ENCODE results near the gene GDF7.

The GDF7 gene

DNA sequence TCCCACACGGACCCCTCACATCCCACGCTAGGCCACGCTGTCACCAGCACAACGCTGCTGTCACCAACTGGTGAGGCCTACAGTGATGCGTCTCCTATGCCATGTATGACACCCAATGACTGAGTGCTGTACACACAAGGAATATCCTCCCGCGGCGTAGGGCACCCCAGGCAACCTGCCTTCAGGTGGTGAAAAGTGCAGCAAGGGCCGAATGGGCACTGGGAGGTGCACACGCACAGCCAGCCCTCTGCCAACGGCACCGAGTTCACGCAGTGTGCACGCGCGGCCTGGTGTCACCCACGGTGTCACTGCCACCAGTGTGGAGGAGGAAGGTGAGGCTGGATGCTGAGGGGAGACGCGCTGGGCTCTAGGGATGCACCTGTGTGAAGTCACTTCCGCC lies 20.5 kb upstream of the GDF7 start:
- no peak for DNase-seq

DNA sequence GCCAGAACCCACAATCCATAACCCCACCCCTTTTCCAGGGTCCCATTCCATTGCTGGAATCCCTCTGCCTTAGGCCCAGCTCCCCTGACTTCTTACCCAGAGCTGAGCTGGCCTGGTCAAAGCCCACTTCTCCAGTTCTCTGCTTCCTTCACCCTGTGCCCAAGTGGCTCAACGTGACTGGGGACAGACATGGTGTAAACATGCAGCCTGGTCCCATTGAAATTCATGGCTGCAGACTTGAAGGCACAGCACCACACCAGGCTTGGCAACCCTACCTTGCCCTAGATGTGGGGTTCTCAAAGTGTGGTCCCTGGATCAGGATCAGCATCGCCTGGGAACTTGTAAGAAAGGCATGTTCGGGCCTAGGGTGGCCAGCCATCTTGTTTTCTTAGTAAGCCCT lies 19.7 kb upstream of the GDF7 start:
- no peak for DNase-seq

DNA sequence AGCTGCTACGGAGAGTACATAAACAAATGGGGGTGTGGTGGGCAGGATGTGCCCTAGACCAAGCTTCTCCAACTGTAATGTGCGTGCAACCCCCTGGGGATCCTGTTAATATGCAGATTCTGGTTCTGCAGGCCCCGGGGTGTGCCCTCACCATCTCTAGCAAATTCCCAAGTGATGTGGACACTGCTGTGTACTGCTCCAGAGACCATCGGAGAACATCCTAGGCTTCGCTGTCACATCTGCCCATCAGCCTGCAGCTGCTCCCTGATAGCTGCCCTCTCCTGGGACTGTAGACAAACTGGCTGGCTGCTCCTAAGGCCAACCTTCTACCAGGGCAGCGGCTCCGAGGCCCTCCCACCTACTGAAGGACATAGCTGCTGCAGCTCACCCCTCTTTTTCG lies 19.2 kb upstream of the GDF7 start:
- no peak for DNase-seq

GRCh38 chr2:20648206-20648605 lies 18.7 kb upstream of the GDF7 start:
- no peak for DNase-seq

- DNase-seq, result no peak
Observed at GRCh38 chr2:20648831-20649230, 18.1 kb upstream of the GDF7 start.

DNA sequence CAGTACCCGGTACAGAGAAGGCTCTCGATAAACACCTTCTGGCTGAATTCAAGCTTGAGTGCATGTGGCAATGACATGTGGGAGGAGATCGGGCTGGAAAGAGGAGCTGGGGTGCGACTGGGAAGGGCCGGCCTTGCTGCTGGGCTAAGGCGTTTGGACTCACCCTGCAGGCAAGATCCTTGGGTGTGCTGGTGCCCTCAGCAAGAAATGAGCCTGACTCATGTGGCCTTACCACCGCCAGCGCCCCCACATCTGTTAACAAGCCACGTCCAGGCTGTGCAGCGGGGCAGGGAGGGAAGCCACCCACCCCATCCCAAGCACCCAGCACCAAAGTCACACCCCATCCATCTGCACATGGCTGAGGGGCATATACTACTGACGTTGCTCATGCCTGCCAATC lies 17.4 kb upstream of the GDF7 start:
- DNase-seq, result no peak

- DNase-seq, result no peak
Observed at GRCh38 chr2:20649976-20650375, 17.0 kb upstream of the GDF7 start.

GRCh38 chr2:20650393-20650876 lies 16.5 kb upstream of the GDF7 start:
- peak; percentile 4 for DNase-seq

GRCh38 chr2:20650877-20651730 lies 15.8 kb upstream of the GDF7 start, which contains the start of gene HS1BP3:
TSS of gene HS1BP3 (minus strand) at chr2:20651098. CDS start at chr2:20651063, 35 bp downstream.
- peak; percentile 82 for DNase-seq

GRCh38 chr2:20651731-20652099 lies 15.2 kb upstream of the GDF7 start:
- DNase-seq, result no peak

DNA sequence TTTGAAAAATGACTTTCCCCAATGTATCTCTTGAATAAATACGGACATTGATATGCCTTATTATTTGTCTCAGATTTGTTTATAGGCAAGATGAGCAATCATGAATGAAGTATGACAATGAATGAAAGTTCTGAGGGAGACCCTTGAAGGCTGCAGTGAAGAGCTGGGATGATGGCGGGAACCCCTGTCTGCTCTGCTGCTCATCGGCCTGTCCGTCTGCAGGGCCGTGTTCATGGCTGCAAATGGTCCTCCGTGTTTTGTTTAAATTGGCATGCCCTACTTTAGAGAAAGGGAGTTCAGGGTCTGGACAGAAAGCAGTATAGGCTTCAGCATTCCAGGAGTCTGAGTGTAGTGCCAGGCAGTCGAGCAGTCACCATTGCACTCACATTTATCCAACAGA lies 14.8 kb upstream of the GDF7 start:
- DNase-seq, result no peak

GRCh38 chr2:20652673-20653575 lies 14.0 kb upstream of the GDF7 start:
- DNase-seq, result no peak

DNA sequence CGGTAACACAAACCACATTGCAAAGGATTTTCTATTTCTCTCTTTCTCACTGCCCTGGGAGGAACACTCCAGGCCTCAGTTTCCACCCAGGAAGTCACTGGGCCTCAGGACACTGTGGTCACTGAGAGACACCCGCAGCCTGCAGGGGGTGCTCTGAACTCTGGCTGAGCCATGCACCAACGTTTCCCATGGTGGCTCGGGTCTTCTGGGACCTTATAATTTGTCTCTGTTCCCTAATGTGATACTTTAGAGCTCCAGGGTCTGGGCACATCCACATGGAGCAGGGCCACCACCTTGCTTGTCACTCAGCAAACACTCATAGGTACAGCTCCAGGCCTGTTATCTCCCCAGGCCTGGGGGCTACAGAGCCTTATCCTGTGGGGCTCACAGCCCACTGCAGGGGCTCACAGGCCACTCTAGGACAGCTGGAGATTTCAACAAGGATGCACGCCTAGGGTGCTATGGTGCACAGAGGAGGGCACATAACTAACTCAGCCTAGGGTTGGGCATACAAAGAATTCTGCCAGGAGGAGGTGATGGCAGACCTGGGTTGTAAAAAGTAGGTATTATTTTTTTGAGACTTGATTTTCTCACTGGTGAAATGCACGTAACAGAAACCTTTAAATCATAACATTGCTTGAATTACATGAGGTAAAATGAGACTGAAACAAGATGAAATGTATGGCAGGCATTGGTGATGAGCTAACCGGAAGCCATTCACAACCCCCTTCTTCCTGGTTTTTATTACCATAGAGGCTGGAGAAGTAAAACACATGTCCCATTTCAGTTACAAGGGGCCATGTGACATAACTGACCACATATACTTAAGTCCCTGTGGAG lies 13.0 kb upstream of the GDF7 start:
- no peak for DNase-seq

DNA sequence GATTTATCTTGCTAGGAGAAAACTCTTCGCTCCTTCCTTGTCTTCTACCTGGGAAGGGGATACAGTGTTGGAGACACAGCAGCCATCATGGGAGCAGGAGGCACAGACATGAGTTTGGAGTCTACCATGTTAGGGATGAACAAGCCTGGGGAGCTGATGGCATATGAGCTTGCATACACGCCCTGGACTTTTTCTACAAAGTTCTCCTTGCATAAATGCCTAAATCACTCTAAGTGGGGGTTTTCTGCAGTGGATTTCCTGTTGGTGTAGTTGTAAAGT lies 12.5 kb upstream of the GDF7 start:
- DNase-seq, result no peak

GRCh38 chr2:20656561-20656960 lies 10.4 kb upstream of the GDF7 start:
- DNase-seq, result no peak

DNA sequence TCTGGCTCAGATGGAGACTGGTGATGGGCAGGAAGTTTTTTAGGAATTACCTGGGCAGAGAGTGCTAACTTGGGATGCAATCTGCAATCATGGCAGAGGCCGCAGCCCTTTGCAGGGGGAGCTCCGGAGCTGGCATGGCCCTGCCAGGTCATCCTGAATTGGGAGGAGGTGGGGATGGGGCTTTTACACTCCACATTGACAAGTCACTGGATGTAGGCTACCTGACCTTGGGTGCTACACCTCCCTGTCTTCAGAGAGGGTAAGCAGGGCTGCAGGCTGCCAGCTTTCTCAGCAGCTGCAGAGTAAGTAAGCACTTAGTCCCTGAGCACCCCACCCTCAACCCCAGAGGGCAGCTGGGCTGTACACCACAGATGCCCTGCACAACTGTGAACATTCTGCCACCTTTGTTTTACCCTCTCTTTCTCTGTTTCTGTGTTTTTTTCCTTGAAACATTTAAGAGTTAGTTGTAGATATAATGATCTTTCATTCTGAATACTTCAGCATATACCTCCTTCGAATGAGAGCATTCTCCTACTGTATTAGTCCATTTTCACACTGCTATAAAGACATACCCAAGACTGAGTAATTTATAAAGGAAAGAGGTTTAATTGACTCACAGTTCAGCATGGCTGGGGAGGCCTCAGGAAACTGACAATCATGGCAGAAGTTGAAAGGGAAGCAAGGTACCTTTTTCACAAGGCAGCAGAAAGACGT lies 9.3 kb upstream of the GDF7 start:
- DNase-seq, result no peak

DNA sequence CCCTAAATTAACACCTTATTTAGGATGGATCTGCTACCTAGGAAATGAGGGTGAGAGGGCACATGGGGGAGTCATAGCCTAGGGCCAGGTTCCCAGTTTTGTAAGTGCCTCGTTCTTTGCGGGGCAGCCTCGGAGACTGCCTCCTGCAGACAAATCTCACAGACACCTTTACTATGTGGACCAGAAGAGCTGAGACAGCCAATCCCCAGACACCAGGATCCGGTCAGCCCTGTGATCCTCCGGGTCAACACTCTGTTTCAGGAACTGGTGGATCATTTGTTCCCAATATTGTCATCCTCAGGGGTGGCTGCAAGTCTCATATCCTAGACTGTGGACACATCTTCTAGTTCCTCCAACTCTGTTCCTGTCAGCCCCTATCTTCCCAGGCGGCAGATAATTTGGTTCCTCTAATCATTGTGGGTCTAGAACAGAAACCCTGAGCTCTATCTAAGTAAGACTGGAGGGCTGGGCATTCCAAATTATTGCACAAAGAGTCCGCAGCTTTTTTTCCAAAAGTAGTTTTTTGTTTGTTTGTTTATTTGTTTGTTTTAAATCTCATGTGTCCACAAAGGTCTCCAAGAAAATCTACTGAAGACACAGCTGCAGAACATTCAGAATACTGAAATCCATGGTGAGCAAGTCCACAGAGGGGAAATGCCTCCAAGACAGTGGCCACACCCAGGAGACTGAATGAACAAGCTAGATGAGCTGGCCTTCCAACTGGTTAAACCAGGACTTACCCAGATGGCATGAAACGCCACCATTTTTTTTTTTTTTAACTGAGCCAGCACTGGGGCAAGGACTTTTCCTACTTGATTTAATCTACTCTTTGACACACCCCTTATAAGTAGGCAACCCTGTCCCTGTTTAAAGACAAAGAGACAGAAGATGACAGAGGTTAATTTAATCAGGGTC lies 6.2 kb upstream of the GDF7 start:
- DNase-seq, result no peak

DNA sequence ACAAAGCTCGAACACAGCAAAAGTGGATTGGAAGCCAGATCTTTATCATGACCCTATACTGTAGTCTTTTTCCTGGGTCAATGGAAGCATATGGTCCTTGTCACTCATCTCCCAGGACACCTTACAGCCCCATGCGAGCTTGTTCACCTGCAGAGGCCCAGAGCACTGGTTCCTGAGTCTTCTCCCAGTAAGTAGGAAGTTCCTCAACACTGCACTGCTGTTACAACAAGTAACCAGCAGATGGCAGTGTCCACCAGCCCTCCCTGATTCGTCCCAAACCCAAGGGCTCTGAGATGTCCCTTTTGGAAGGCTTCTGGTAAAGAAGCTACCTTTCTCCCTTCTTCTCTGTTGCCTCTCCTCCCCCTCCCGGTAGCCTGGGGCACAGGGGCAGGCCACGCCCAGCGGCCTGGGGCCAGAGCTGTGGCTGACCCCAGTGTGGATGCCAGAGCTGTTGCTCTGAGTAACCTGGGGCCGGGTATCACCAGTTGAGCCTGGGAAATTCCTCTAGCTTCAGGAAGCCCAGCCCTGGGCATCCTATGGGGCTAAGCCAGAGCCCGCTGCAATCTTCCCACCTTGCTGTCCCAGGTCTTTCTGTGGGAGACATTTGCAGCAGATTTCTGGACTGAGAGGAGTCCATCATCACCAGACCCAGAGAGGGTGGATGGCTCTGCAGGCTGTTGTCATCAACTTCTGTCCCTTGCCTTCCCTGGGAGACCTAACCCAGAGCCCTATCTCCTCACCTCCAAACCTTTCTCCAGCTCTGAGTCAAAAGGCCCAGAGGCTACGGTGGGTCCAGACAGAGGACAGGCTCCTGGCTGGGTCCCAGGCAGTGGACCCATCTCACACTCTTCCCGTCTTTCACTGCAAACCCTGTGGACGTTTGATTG lies 5.3 kb upstream of the GDF7 start:
- DNase-seq, result peak; percentile 29

DNA sequence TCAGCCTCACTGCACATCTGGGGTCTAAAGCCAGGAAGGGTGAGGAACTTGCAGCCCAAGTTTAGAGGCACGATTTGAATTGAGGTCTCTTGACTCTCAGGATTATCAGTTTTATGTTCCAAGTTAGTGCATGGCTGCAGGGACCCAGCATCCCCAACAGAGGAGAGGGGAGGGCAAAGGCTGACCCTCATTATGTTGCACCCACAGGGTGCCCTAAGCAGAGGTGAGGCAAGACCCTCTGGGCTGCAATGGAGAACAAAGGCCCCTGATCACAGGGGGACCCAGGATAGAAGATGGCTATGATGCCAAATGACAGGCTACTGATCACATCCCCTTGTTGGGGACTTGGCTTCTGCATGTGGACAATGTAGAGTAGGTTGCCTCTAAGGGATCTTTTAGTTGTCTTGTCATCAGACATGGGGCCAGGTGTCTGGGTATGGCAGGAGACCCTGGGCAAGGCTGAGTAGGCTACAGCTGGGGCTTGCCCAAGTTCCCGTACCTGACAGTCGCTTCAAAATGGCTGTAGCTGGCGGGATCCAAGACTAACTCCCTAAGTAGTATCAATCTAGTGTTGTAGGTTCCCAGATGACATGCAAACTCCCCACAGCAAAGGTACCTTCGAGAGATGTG lies 4.5 kb upstream of the GDF7 start:
- no peak for DNase-seq

All from stimulated activated naive CD4-positive, alpha-beta T cell treated with Interleukin-2 at 50 U/mL for 16 hours (primary cell).